GM12875 (cell line): ENCODE results near the gene BMP15.

ENCODE experiments used
- H3K4me3 ChIP-seq: one replicate; pipeline ENCODE4 v1.5.1; 2011; ENCODE audit warnings: low read depth, low read length, control low read depth
- CTCF ChIP-seq: IDR thresholded peaks from 2 replicates; pipeline ENCODE4 v1.5.1; 2011; ENCODE audit warnings: low read depth, mild to moderate bottlenecking, control low read depth, inconsistent platforms, low read length, moderate library complexity, borderline replicate concordance; ENCODE audit not compliant: insufficient read depth

BMP15 gene

DNA sequence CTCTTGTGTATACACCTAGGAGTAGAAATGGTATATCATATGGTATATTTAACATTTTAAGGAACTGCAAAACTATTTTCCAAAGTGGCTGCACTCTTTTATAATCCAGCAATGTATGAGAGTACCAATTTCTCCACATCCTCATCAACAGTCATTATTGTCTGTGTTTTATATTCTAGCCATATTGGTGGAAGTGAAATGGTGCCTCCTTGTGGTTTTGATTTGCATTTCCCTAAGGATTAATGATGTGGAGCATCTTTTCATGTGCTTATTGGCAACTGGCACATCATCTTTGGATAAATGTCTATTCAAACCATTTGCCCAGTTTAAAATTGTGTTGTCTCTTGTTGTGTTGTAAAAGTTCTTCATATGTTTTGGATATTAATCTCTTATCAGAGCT lies 9.6 kb downstream of the BMP15 start:
- TF ChIP-seq CTCF, result no peak
- H3K4me3 ChIP-seq, result no peak overlapping the region

DNA sequence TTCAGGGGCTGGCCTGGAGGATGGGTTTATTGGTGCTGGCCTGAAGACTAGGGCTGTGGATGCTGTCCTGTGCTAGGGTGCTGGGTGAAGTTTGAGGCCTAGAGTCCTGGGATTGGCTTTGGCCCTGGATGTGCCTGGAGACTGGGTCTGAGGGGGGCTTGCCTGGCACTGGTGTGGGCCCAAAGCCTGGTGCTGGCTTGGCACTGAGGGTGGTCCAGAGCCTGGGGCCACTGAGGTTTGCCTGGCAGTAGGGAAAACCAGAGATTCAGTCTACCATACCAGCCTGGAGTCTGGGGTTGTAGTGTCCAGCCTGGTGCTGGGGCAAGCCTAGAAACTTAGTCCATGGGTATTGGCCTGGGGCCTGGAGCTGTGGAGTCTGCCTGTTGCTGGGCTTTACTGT lies 16.6 kb downstream of the BMP15 start:
- no peak overlapping the region for H3K4me3 ChIP-seq
- TF ChIP-seq CTCF, result no peak

- no peak overlapping the region for H3K4me3 ChIP-seq
- peak; percentile 59 for TF ChIP-seq CTCF
Measured at GRCh38 chrX:50941638-50942037, 31.1 kb downstream of the BMP15 start.

DNA sequence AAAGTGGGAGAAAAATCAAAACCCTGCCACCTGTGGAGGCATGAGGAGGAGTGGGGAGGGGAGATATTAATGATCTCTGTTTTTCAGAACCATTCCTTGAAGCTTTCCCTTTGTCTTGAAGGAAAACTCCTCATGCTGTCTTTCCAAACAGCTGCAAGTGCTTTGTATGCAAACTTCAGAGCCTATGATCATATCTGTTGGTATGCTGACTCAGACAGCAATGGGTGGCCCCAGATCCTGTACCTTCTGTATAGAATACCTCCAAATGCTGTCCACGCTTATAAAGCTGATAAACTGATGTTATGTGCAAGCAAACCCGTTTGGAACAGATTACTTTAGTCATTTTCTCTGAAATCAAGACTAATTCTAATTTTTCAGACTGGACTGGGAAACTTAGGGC lies 31.9 kb downstream of the BMP15 start:
- no peak overlapping the region for H3K4me3 ChIP-seq
- TF ChIP-seq CTCF, result no peak

- TF ChIP-seq CTCF, result no peak
- H3K4me3 ChIP-seq, result no peak overlapping the region
Measured at GRCh38 chrX:50952406-50952805, 41.9 kb downstream of the BMP15 start.

GRCh38 chrX:50953832-50954231 lies 43.3 kb downstream of the BMP15 start:
- TF ChIP-seq CTCF, result no peak
- H3K4me3 ChIP-seq, result no peak overlapping the region

DNA sequence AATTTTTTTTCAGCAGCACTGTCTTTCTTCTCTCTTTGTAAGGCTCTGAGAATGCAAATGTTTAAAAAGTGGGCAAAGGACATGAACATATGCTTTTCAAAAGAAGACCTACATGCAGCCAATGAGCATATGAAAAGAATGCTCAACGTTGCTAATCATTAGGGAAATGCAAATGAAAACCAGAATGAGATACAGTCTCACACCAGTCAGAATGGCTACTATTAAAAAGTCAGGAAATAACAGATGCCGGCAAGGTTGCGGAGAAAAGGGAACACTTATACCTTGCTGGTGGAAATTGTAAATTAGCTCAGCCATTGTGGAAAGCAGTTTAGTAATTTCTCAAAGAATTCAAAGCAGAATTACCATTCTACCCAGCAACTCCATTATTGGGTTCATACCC lies 51.6 kb downstream of the BMP15 start:
- no peak for TF ChIP-seq CTCF
- H3K4me3 ChIP-seq, result no peak overlapping the region

DNA sequence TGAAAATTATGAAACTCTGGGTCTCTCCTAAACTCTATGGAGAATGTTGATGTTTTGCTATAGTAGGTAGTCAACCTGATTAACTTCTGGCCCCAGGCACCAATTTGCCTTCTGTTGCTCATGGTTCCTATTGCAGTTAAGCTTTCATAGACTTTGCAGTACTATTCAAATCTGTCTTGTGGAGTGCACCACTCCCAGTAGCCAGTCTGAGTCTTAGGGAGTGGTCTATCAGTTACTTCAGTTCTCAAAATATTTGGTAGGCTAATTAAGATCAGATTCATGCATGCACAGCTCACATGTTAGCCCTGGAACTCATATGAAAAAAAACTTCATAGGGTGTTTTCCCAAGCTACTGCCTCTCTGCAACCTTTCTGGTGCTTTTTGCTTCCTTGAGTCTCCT lies 53.3 kb downstream of the BMP15 start:
- H3K4me3 ChIP-seq, result no peak overlapping the region
- no peak for TF ChIP-seq CTCF
